Endodermal cell (in vitro differentiated cells): ENCODE data around the gene SLC16A2. TPM values are rescaled to one million over a fixed set of nuclear protein-coding genes. Genes with fewer than 3 reads are reported as not detected.

Source experiments
- DNase-seq: peaks from one replicate; pipeline ENCODE4 v3.0.0-alpha.2; 2017
- H3K27ac ChIP-seq: 2 replicates; pipeline ENCODE4 v1.5.1; 2013; ENCODE audit warnings: mild to moderate bottlenecking, low read depth, low read length, moderate library complexity
- H3K27me3 ChIP-seq: 2 replicates; pipeline ENCODE4 v1.6.1; 2013; ENCODE audit warnings: mild to moderate bottlenecking, low read length, moderate library complexity; ENCODE audit not compliant: insufficient read depth, control insufficient read depth, poor library complexity, severe bottlenecking
- H3K36me3 ChIP-seq: 2 replicates; pipeline ENCODE4 v1.7.0; 2013; ENCODE audit warnings: mild to moderate bottlenecking, low read length, moderate library complexity; ENCODE audit not compliant: control insufficient read depth, insufficient read depth
- H3K4me1 ChIP-seq: one replicate; pipeline ENCODE4 v1.7.0; 2013; ENCODE audit warnings: low read length; ENCODE audit not compliant: control insufficient read depth, insufficient read depth
- H3K4me3 ChIP-seq: 2 replicates; pipeline ENCODE4 v1.5.1; 2013; ENCODE audit warnings: mild to moderate bottlenecking, low read length, moderate library complexity
- H3K9ac ChIP-seq: 2 replicates; pipeline ENCODE4 v1.6.1; 2013; ENCODE audit warnings: mild to moderate bottlenecking, low read length, moderate library complexity; ENCODE audit not compliant: poor library complexity, severe bottlenecking; ENCODE audit errors: extremely low read depth
- H3K9me3 ChIP-seq: 2 replicates; pipeline ENCODE4 v1.6.1; 2013; ENCODE audit warnings: mild to moderate bottlenecking, low read length, moderate library complexity; ENCODE audit not compliant: control insufficient read depth
- H3K27ac Mint-ChIP-seq: 2 replicates; pipeline ENCODE4 v1.8.0; 2020; ENCODE audit warnings: mixed read lengths
- H3K27me3 Mint-ChIP-seq: 2 replicates; pipeline ENCODE4 v1.8.0; 2021; ENCODE audit warnings: mild to moderate bottlenecking, mixed read lengths; ENCODE audit not compliant: insufficient read depth
- H3K36me3 Mint-ChIP-seq: 2 replicates; pipeline ENCODE4 v1.8.0; 2020; ENCODE audit warnings: low read depth, mixed read lengths
- H3K4me1 Mint-ChIP-seq: 2 replicates; pipeline ENCODE4 v1.8.0; 2020; ENCODE audit warnings: mixed read lengths
- H3K4me3 Mint-ChIP-seq: 2 replicates; pipeline ENCODE4 v1.8.0; 2020; ENCODE audit warnings: mild to moderate bottlenecking, moderate library complexity, mixed read lengths
- H3K9me3 Mint-ChIP-seq: 2 replicates; pipeline ENCODE4 v1.8.0; 2020; ENCODE audit warnings: mild to moderate bottlenecking, mixed read lengths
- WGBS, 2 experiments: methylation state at CpG; one replicate each; pipeline versions ENCODE4 v1.1.5 to v1.1.7; 2013; ENCODE audit warnings: missing lambda C conversion rate in 2 of 2, mixed read lengths in 1 of 2; ENCODE audit not compliant: insufficient coverage in 1 of 2, insufficient read length in 1 of 2; 5-methylcytosine and 5-hydroxymethylcytosine counted together
- total RNA-seq, 2 donors: library from RNA; stranded (reverse); fragmentation: NEBNext Ultra II Directional in 1 of 2; extraction: Animal tissue kit (Norgen Biotek cat#: 25700) in 1 of 2; gene quantifications; 2 replicates in 1 of 2; 3 replicates in 1 of 2; pipeline ENCODE4 v1.2.1, GENCODE V29; 2021
- TF ChIP-seq, protein P1 (sequence below): fragments of 200-600 bp; sonication (generic); conservative IDR thresholded peaks from 2 replicates; pipeline ENCODE4 v1.5.0; 2021; ENCODE audit warnings: antibody characterized with exemption, mild to moderate bottlenecking

SLC16A2 gene
- total RNA-seq, 2 donors from 2014 or later: 9.1 to 11.6 TPM

DNA sequence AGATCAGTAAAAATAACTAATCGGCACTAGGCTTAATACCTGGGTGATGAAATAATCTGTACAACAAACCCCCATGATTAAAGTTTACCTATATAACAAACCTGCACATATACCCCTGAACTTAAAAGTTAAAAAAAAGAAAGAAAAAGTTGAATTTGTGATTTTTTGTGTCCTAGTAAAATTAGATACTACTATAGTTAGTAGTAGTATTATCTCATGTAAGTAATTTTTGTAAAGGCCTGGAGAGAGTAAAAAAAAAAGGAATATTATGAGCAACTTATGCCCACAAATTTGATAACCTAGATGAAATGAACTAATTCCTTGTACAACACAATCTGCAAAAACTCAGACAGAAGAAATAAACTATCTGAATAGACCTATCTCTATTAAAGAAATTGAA lies 25.7 kb upstream of the SLC16A2 start:
- Mint-ChIP-seq H3K27ac (no peak overlapping the region), H3K27me3 (peaks cover 7% of the 10 kb centered on the region), H3K9me3 (peaks cover 8% of the 10 kb centered on the region), H3K36me3 (no peaks in the 10 kb centered on the region), H3K4me3 (no peak overlapping the region), H3K4me1 (no peaks in the 10 kb centered on the region)
- TF ChIP-seq, protein P1, sequence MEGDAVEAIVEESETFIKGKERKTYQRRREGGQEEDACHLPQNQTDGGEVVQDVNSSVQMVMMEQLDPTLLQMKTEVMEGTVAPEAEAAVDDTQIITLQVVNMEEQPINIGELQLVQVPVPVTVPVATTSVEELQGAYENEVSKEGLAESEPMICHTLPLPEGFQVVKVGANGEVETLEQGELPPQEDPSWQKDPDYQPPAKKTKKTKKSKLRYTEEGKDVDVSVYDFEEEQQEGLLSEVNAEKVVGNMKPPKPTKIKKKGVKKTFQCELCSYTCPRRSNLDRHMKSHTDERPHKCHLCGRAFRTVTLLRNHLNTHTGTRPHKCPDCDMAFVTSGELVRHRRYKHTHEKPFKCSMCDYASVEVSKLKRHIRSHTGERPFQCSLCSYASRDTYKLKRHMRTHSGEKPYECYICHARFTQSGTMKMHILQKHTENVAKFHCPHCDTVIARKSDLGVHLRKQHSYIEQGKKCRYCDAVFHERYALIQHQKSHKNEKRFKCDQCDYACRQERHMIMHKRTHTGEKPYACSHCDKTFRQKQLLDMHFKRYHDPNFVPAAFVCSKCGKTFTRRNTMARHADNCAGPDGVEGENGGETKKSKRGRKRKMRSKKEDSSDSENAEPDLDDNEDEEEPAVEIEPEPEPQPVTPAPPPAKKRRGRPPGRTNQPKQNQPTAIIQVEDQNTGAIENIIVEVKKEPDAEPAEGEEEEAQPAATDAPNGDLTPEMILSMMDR: no peak
- Histone ChIP-seq H3K4me1 (no peaks in the 10 kb centered on the region), H3K36me3 (no peaks in the 10 kb centered on the region), H3K27me3 (no peaks in the 10 kb centered on the region), H3K9ac (no peak overlapping the region), H3K9me3 (no peaks in the 10 kb centered on the region), H3K4me3 (no peak overlapping the region), H3K27ac (no peak overlapping the region)
- WGBS, 2 experiments: no CpG with 5 or more reads among the region's 1 CpG
- DNase-seq: no peak

DNA sequence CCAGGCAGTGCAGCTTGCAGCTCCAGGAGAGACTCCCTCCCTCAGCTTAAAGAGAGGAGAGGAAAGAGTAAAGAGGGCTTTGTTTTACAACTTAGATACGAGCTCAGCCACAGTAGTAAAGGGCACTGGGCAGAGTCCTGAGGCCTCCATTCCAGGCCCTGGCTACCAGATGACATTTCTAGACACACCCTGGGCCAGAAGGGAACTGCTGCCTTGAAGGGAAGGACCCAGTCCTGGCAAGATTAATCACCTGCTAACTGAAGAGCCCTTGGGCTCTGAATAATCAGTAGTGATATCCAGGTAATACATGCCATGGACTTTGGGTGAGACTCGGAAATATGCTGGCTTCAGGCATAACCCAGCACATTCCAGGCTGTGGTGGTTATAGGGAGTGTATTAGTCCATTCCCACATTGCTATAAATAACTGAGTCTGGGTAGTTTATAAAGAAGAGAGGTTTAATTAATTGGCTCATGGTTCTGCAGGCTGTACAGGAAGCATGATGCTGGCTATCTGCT lies 15.3 kb upstream of the SLC16A2 start:
- Histone ChIP-seq H3K4me3 (no peak overlapping the region), H3K36me3 (no peaks in the 10 kb centered on the region), H3K4me1 (no peaks in the 10 kb centered on the region), H3K9me3 (no peaks in the 10 kb centered on the region), H3K27ac (no peak overlapping the region), H3K27me3 (no peaks in the 10 kb centered on the region), H3K9ac (no peak overlapping the region)
- H3K9me3 Mint-ChIP-seq: peaks cover 12% of the 10 kb centered on the region
- no peaks in the 10 kb centered on the region for H3K36me3 Mint-ChIP-seq
- H3K4me1 Mint-ChIP-seq: no peaks in the 10 kb centered on the region
- no peak overlapping the region for H3K27ac Mint-ChIP-seq
- no peak for DNase-seq
- TF ChIP-seq, protein P1: no peak
- H3K27me3 Mint-ChIP-seq: peaks cover 2% of the 10 kb centered on the region
- 88 to 100% methylated on average over 1 to 2 of the region's 2 CpGs for WGBS, 2 experiments
- H3K4me3 Mint-ChIP-seq: no peak overlapping the region

DNA sequence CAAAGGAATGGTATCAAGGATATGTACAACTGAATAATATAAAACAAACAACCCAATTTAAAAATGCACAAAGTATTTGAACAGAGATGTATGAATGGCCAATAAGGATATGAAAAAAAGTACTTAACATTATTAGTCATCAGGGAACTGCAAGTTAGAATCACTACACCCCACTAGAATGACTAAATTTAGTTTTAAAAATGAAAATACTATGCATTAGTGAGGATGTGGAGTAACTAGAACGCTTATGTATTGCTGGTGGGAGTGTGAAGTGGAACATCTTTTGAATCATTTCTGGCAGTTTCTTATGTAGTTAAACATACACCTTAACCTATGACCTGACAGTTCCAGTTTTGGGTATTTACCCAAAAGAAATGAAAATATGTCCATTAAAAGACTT lies 13.0 kb upstream of the SLC16A2 start:
- Mint-ChIP-seq H3K9me3 (peaks cover 27% of the 10 kb centered on the region), H3K4me1 (no peaks in the 10 kb centered on the region), H3K36me3 (no peaks in the 10 kb centered on the region), H3K27me3 (peaks cover 2% of the 10 kb centered on the region), H3K27ac (no peak overlapping the region), H3K4me3 (no peak overlapping the region)
- H3K4me1 ChIP-seq: no peaks in the 10 kb centered on the region
- no peaks in the 10 kb centered on the region for H3K27me3 ChIP-seq
- no peaks in the 10 kb centered on the region for H3K9me3 ChIP-seq
- TF ChIP-seq, protein P1: no peak
- no peak overlapping the region for H3K27ac ChIP-seq
- WGBS, 2 experiments: no CpG with 5 or more reads among the region's 1 CpG
- no peaks in the 10 kb centered on the region for H3K36me3 ChIP-seq
- H3K9ac ChIP-seq: no peak overlapping the region
- no peak for DNase-seq
- no peak overlapping the region for H3K4me3 ChIP-seq
